H1 (cell line): ENCODE data around the gene KCNH1. TPM values are rescaled to one million over a fixed set of nuclear protein-coding genes. Genes with fewer than 3 reads are reported as not detected.

Experiments used
- polyA plus RNA-seq, 7 experiments: library from polyadenylated mRNA; depleted of rRNA in 3 of 7; stranded (reverse) in 5 of 7; unstranded in 2 of 7; fragments of >200 nt in 5 of 7; fragments of 200-250 nt in 2 of 7; gene quantifications; 1 replicate in 5 of 7; 2 replicates in 1 of 7; 4 replicates in 1 of 7; pipeline versions ENCODE4 v1.2.1 to v1.2.3, GENCODE V29; 2011 to 2013; ENCODE audit warnings: missing spikeins in 2 of 7, mixed read lengths in 2 of 7
- total RNA-seq: library from RNA; stranded (reverse); fragmentation: NEBNext Ultra II Directional; extraction: Animal tissue kit (Norgen Biotek cat#: 25700); gene quantifications from 2 replicates; pipeline ENCODE4 v1.2.1, GENCODE V29; 2021
- TF ChIP-seq, protein P1 (sequence below): IDR thresholded peaks from 2 replicates; pipeline ENCODE4 v1.6.1; 2011; ENCODE audit warnings: low read length, improper control_type of control experiment

Gene KCNH1
- total and polyA plus RNA-seq, 2 of the 8 experiments (the other 6 are each of a cell fraction or from before 2014, with no cell fraction given), result 0.27 to 0.34 TPM

DNA sequence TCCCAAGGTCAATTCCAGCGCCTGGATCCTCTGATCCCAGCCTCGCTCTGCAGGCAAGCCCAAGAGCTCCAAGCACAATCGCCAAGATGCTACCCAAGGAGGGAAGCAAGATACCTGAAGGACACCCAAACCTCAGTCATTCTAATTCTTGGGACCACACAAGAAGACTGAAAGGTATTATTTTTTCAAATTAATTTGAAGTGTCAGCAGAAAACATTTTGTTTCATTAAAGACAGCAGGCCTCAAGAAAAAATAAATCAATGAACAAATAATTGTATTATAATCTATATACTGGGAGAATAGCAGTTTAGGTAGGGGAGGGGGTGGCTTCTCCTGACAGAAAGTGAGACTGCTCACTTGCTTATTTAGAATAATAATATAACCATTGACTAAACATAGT, 457.4 kb downstream of the KCNH1 start (continued):
- TF ChIP-seq, protein P1, sequence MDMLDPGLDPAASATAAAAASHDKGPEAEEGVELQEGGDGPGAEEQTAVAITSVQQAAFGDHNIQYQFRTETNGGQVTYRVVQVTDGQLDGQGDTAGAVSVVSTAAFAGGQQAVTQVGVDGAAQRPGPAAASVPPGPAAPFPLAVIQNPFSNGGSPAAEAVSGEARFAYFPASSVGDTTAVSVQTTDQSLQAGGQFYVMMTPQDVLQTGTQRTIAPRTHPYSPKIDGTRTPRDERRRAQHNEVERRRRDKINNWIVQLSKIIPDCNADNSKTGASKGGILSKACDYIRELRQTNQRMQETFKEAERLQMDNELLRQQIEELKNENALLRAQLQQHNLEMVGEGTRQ, result no peak
- TF ChIP-seq, all 59 proteins: peak for 0
